Prostate gland (tissue), 2 donors: ENCODE measurements around the gene EPSTI1. TPM values are rescaled to one million over a fixed set of nuclear protein-coding genes. Genes with fewer than 3 reads are reported as not detected.

Experiments used
- DNase-seq: peaks from one replicate; pipeline ENCODE4 v3.0.0-alpha.2; 2019; ENCODE audit warnings: low spot score
- H3K27ac ChIP-seq, 2 donors: fragments of 200-600 bp; sonication (generic); 2 replicates each; pipeline ENCODE4 v1.5.1; 2017 to 2019
- H3K27me3 ChIP-seq: fragments of 200-600 bp; sonication (generic); replicated peaks from 2 replicates; pipeline ENCODE4 v1.5.1; 2019; ENCODE audit not compliant: insufficient read depth
- H3K36me3 ChIP-seq, 2 donors: fragments of 200-600 bp; sonication (generic); 1 replicate in 1 of 2; 2 replicates in 1 of 2; pipeline versions ENCODE4 v1.5.1 to v1.8.1; 2017 to 2019
- H3K4me1 ChIP-seq: fragments of 200-600 bp; sonication (generic); replicated peaks from 2 replicates; pipeline ENCODE4 v1.5.1; 2019
- H3K4me3 ChIP-seq, 2 donors: fragments of 200-600 bp; sonication (generic); 2 replicates each; pipeline ENCODE4 v1.5.1; 2017 to 2019
- H3K9me3 ChIP-seq: fragments of 200-600 bp; sonication (generic); 2 replicates; pipeline ENCODE4 v1.5.1; 2017
- CTCF ChIP-seq, 4 experiments: fragments of 200-600 bp in 2 of 4; fragments of 450-650 bp in 2 of 4; sonication (generic) in 2 of 4; IDR thresholded peaks; 1 replicate in 3 of 4; 2 replicates in 1 of 4; pipeline ENCODE4 v1.5.1; 2016 to 2019; ENCODE audit warnings: antibody characterized with exemption in 4 of 4, mild to moderate bottlenecking in 2 of 4, moderate library complexity in 2 of 4
- POLR2A ChIP-seq: fragments of 450-650 bp; IDR thresholded peaks from one replicate; pipeline ENCODE4 v1.6.1; 2016; ENCODE audit warnings: antibody characterized with exemption, mild to moderate bottlenecking
- POLR2AphosphoS5 ChIP-seq: sonication (generic); formaldehyde crosslinking; IDR thresholded peaks from one replicate; pipeline ENCODE4 v1.6.1; 2017; ENCODE audit warnings: antibody characterized with exemption
- whole genome bisulfite sequencing: methylation state at CpG from one replicate; pipeline ENCODE4 v1.1.5; 2018; 5-methylcytosine and 5-hydroxymethylcytosine counted together
- intact Hi-C: fragments of 100-400 bp; cut with DNase I; formaldehyde crosslinking; loops from one replicate; pipeline ENCODE4 v1.14.2; 2022
- total RNA-seq, 2 donors: library from RNA; depleted of rRNA; stranded (reverse); fragments of >200 nt; gene quantifications; one replicate each; pipeline ENCODE4 v1.1.0, GENCODE V29; 2016

EPSTI1 gene
- total RNA-seq, 2 donors from 2014 or later: 1.7 to 8.0 TPM

- no peak overlapping the region for H3K27ac ChIP-seq
- H3K9me3 ChIP-seq: no peaks in the 10 kb centered on the region
- no peaks in the 10 kb centered on the region for H3K36me3 ChIP-seq
- no peaks in the 10 kb centered on the region for H3K4me1 ChIP-seq
- DNase-seq: no peak
- TF ChIP-seq POLR2A (no peak), POLR2AphosphoS5 (no peak)
- intact Hi-C loops: no loop called here
- WGBS: 97% methylated on average over 3 of the region's 3 CpGs
- no peaks in the 10 kb centered on the region for H3K27me3 ChIP-seq
- H3K4me3 ChIP-seq: no peak overlapping the region
Measured at GRCh38 chr13:43033038-43033437, 41.0 kb upstream of the EPSTI1 start.

- no peak for DNase-seq
- Histone ChIP-seq H3K9me3 (no peaks in the 10 kb centered on the region), H3K27ac (no peak overlapping the region), H3K4me3 (no peak overlapping the region), H3K27me3 (no peaks in the 10 kb centered on the region), H3K4me1 (no peaks in the 10 kb centered on the region), H3K36me3 (no peaks in the 10 kb centered on the region)
- TF ChIP-seq POLR2A (no peak), CTCF (IDR thresholded peaks at IDR 0.05) (no peak), POLR2AphosphoS5 (no peak)
- 94% methylated on average over 4 of the region's 4 CpGs for WGBS
- intact Hi-C loops: no loop called here
Measured at GRCh38 chr13:43031881-43032280, 39.8 kb upstream of the EPSTI1 start.

- Histone ChIP-seq H3K4me3 (no peak overlapping the region), H3K9me3 (no peaks in the 10 kb centered on the region), H3K27ac (no peak overlapping the region), H3K27me3 (no peaks in the 10 kb centered on the region), H3K36me3 (no peaks in the 10 kb centered on the region), H3K4me1 (no peaks in the 10 kb centered on the region)
- no peak for DNase-seq
- TF ChIP-seq CTCF (IDR thresholded peaks at IDR 0.05) (no peak), POLR2AphosphoS5 (no peak), POLR2A (no peak)
- WGBS: 95% methylated on average over 4 of the region's 4 CpGs
- intact Hi-C loops: no loop called here
Measured at GRCh38 chr13:43030548-43030947, 38.5 kb upstream of the EPSTI1 start.

- Histone ChIP-seq H3K27ac (no peak overlapping the region), H3K4me3 (no peak overlapping the region), H3K27me3 (no peaks in the 10 kb centered on the region), H3K9me3 (no peaks in the 10 kb centered on the region), H3K36me3 (no peaks in the 10 kb centered on the region), H3K4me1 (no peaks in the 10 kb centered on the region)
- no peak for DNase-seq
- TF ChIP-seq POLR2A (no peak), POLR2AphosphoS5 (no peak), CTCF (IDR thresholded peaks at IDR 0.05) (no peak)
- WGBS: 54% methylated on average over 2 of the region's 2 CpGs
- intact Hi-C loops: no loop called here
Measured at GRCh38 chr13:43026262-43026661, 34.2 kb upstream of the EPSTI1 start.

GRCh38 chr13:43023289-43023963 lies 31.4 kb upstream of the EPSTI1 start, which contains the start of gene DNAJC15:
Gene DNAJC15, plus strand, starts transcription at chr13:43023586. Its CDS starts 41 bp downstream, at chr13:43023627.
- whole genome bisulfite sequencing: 41% methylated on average over 44 of the region's 48 CpGs
- no peaks in the 10 kb centered on the region for H3K27me3 ChIP-seq
- H3K4me1 ChIP-seq: no peaks in the 10 kb centered on the region
- H3K9me3 ChIP-seq: no peaks in the 10 kb centered on the region
- H3K27ac ChIP-seq: peak within 1 kb of the TSS; percentile 47 to 71
- TF ChIP-seq POLR2A (no peak), POLR2AphosphoS5 (peak; percentile 58)
- H3K36me3 ChIP-seq: no peaks in the 10 kb centered on the region
- intact Hi-C loops: no loop called here
- peak; percentile 58 for DNase-seq
- peak within 1 kb of the TSS; percentile 42 to 44 for H3K4me3 ChIP-seq

- Histone ChIP-seq H3K27ac (peak overlapping the region; percentile 47 to 71), H3K36me3 (no peaks in the 10 kb centered on the region), H3K27me3 (no peaks in the 10 kb centered on the region), H3K9me3 (no peaks in the 10 kb centered on the region), H3K4me3 (peak overlapping the region; percentile 42 to 44), H3K4me1 (no peaks in the 10 kb centered on the region)
- intact Hi-C loops: no loop called here
- 77% methylated on average over 12 of the region's 12 CpGs for WGBS
- TF ChIP-seq CTCF (IDR thresholded peaks at IDR 0.05): no peak
- TF ChIP-seq POLR2AphosphoS5: no peak
- no peak for TF ChIP-seq POLR2A
- no peak for DNase-seq
Measured at GRCh38 chr13:43022934-43023288, 30.9 kb upstream of the EPSTI1 start.
